HG02938 (cell line): ENCODE data around the gene CACFD1.
A peak's percentile ranks its signal among the peaks of the same experiment; 100 is the strongest.
"Not testable (repeated sequence)": the region's sequence is repeated elsewhere in the genome, so short reads cannot be mapped to it uniquely, and the experiment has no call there.

Experiments
- ATAC-seq: cut with Tn5 transposase; IDR thresholded peaks from one replicate; pipeline ENCODE4 v1.9.1; 2021; ENCODE audit warnings: mild to moderate bottlenecking, moderate library complexity; ENCODE audit not compliant: unreplicated experiment

The CACFD1 gene

GRCh38 chr9:133439337-133439736 is 20.4 kb upstream of the CACFD1 start:
- ATAC-seq = no peak

- ATAC-seq = no peak
These were observed 18.9 kb upstream of the CACFD1 start for GRCh38 chr9:133440874-133441273.

DNA sequence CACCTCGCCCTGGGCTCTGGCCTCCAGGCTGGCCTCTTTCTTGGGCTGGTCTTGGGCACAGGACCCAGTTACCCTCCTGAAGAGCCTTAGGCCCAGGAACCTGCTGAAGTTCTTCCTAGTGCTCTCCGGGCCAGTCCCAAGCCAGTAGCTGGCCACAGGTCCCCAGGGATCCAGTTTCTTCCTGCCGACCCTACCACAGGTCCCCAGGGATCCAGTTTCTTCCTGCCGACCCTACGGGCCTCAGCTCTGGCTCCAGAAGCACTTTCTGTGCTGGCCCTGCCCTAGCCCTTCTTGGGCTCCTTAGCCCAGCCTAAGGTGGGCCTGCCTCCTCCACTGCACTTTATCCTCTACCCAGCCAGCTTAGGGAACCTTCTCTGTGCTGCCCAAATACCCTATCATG is 18.2 kb upstream of the CACFD1 start:
- ATAC-seq = no peak

- no peak for ATAC-seq
These were observed 16.5 kb upstream of the CACFD1 start for GRCh38 chr9:133443248-133443647.

DNA sequence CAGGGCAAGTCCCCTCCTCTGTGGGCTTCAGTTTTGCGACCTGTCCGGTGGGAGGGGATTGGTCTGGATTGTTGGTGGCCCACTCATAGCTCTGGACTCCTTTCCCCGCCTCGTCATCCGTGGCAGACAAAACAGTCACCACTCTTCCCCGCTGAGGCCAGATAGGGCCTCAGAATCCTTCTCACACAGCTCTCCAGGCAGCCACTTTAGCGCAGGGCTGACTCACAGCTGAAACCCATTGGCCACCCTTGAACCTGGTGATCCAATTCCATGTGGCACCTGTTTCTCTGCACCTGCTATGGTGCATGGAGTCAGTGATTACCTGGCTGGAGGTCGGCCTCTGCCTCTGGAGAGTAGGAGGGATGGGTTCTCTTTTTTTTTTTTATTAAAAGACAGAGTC is 15.8 kb upstream of the CACFD1 start:
- ATAC-seq = no peak

DNA sequence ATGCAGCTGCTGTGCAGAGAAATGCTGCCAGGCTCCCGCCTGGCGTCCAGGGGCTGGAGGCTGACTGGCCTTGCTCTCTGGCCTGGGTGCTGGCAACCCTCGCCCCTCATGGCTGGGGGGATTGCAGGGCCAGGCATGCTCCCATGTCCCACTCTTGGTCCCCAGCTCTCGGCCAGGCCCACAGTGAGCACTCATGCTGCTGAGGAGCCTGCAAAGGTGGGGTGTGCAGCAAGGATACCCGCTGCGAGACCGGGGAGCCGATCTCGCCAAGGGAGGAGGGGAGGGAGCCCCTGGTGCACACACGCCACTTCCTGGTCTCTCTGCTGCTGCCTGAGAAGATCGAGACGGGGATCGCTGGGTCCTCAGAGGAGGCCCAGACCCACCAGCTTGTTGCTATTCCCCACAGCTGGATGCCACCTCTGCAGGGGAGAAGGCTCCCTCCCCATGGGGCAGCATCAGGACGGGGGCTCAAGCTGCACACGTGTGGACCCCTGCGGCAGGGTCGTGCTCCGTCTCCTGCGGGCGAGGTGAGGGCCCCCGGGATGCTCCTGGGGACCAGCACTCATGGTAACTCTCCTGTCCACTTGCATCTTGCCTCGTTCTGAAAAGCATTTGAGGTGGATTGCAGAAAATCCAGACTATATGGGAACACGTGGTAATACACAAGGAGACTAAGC is 14.3 kb upstream of the CACFD1 start:
- no peak for ATAC-seq

GRCh38 chr9:133448487-133448972 is 11.2 kb upstream of the CACFD1 start:
- no peak for ATAC-seq

GRCh38 chr9:133449760-133450159 is 10.0 kb upstream of the CACFD1 start:
- no peak for ATAC-seq

DNA sequence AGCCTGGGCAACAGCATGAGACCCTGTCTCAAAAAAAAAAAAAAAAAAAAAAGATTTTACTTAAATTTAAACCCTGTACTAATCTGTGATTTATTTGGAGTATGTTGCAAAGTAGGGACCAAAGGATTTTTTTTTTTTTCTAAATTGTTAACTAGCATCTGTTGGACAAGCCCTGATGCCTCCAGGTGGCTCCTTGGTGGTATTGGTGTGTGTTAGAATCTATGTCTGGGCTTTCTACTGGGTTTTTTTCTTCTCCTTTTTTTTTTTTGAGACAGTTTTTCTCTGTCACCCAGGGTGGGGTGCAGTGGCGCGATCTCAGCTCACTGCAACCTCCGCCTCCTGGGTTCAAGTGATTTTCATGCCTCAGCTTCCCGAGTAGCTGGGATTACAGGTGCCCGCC is 7.9 kb upstream of the CACFD1 start:
- ATAC-seq = not testable (repeated sequence)

DNA sequence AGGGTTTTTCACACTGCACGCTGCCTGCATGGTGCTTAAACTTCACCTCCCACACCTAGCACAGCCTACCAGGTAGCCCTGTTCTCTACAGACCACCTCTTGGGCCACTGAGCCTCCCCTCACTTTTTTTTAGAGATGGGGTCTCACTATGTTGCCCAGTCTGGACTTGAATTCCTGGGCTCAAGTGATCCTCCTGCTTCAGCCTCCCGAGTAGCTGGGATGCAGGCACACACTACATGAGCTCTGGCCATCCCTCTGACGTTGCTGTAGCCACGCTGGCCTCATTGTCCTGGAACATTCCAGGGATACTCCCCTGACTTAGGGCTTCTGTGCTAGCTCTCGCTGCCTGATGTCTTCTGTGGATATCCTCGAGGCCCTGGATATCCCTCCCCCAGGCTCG is 7.2 kb upstream of the CACFD1 start:
- no peak for ATAC-seq

- no peak for ATAC-seq
These were observed 6.1 kb upstream of the CACFD1 start for GRCh38 chr9:133453651-133454050.

DNA sequence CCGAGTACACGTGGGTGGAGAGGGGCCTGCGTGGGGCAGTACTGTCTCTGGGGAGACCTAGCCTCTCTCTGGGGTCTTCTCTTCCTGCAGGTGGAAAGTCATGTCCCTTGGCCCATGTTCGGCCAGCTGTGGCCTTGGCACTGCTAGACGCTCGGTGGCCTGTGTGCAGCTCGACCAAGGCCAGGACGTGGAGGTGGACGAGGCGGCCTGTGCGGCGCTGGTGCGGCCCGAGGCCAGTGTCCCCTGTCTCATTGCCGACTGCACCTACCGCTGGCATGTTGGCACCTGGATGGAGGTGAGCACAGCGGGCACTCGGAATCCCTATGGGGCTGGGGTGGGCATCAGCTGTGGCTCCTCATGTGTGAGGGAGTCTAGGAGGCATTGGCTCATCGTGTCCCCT is 5.5 kb upstream of the CACFD1 start:
- no peak for ATAC-seq

GRCh38 chr9:133454943-133455673 is 4.7 kb upstream of the CACFD1 start:
- no peak for ATAC-seq

DNA sequence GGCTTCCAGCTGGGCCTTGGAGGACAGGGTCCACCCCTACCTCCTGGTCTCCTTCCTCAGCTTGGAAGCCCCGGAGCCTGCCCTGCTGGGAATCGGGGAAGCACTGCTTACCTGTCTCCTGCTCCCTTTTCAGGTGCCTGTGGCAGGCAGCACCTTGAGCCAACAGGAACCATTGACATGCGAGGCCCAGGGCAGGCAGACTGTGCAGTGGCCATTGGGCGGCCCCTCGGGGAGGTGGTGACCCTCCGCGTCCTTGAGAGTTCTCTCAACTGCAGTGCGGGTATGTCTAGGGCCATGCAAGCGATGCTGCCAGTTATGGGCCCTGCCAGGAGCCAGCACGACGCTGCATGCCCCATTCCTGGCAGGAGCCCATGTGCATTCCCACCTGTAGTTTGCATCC is 3.8 kb upstream of the CACFD1 start:
- no peak for ATAC-seq

DNA sequence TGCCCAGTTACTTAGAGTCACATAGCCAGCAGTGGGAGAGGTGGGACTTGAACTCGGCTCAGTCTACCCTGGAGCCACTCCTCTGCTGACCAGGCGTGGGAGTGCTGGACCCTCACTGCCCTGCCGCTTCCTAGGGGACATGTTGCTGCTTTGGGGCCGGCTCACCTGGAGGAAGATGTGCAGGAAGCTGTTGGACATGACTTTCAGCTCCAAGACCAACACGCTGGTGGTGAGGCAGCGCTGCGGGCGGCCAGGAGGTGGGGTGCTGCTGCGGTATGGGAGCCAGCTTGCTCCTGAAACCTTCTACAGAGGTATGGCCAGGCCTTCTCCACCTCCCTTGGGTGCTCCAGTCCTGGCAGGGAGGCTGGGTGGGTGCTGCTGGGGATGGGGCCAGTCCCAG is 3.4 kb upstream of the CACFD1 start:
- ATAC-seq = no peak

DNA sequence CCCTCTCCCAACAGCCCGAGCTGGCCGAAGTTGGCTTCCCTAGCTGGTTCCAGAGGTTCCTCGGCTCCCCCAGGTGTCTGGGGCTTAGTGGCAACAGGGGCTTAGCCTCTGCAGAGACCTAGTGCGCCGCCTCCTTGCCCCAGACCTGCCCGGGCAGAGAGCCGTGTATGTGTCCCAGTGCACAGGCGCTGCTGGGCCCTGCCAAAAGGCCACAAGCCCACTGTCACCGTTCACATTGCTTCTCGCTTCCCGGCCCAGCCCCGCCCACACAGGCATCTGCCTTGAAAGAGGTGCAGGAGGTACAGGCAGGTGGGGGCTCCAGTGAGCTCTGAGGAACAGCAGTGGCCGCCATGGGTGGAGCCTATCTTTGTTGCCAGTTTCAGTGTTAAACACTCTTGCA is 2.5 kb upstream of the CACFD1 start:
- ATAC-seq = no peak

DNA sequence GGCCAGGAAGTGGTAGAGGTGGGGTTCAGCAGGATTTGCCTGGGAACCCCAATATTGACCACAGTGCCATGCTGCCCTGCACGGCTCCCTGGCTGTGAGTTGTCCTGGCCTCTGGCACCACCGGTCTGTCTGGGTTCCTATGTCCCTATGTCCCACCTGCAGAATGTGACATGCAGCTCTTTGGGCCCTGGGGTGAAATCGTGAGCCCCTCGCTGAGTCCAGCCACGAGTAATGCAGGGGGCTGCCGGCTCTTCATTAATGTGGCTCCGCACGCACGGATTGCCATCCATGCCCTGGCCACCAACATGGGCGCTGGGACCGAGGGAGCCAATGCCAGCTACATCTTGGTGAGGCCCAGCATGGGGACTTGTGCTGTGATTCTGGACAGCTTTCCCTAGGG is 2.0 kb upstream of the CACFD1 start:
- no peak for ATAC-seq

GRCh38 chr9:133458643-133459312 is 1.0 kb upstream of the CACFD1 start:
- no peak for ATAC-seq

GRCh38 chr9:133460405-133461175 is 812 bp downstream of the CACFD1 start:
- peak; percentile 10 for ATAC-seq

DNA sequence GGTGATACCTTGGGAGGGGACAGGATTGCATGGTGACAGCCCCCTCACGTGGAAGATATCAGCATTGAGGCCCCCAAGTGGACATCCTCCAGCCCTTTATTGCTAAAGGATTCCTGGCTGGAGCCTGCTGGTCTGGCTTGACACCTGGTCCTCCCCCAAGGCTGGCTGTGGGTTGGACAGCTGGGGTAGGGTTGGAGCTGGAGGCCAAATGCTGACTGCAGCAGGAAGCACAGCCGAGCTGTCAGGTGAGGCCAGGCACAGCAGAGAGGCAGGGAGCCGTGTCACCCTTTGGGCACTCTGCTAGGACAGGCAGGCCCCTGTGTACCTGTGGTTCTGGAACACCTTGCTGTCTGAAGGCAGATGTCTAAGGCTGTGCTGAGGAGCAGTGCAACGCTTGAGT is 2.2 kb downstream of the CACFD1 start:
- ATAC-seq = no peak

GRCh38 chr9:133463234-133463863 is 3.6 kb downstream of the CACFD1 start:
- ATAC-seq = no peak
